ENCODE data around the gene ZNF772.
"Not testable (repeated sequence)": the region's sequence is repeated elsewhere in the genome, so short reads cannot be mapped to it uniquely, and the experiment has no call there.

Gene ZNF772

DNA sequence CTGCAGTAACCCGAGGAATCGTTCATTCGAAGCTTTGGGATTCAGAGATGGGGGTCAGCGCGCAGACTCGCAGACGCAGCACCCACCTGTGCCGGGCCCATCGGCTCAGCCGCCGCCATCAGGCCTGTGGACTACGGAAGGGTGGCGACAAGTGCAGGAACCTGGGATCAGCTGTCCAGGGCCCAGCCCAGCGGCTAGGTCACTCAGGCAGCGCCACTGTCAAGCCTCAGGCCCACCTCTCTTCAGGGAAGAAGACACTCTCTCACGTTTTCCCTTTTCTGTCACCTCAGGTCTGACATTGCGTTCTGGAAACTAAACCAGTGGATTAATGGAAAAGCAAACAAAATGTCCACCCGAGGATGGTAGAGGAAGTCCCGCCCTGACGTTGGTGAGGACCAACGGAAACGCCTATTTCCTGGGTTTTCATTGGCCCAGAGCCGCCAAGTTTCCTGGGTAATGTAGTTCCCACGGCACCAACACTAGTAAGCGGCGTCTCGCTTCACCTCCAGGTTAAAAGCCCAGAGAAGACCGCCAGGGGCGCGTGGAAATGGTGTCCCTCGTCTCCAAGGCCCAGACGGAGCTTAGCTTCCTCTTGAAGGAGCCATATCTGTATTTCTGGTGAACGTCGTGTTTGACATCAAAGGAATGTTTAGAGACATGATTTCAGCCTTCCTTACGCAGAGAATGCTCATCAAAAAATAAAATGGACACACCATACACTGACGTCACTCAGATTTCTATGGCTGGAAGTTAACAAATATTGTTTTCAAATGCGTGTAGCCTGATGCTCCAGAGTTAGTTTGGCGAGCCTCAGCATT, at the start of gene ZNF772:
TSS of gene ZNF772 (minus strand) at position 376 of the 818 bp plus-strand sequence. CDS start at position 119, 257 bp downstream.
- DNase-seq: peak; percentile 28 to 95 (median 85)

DNA sequence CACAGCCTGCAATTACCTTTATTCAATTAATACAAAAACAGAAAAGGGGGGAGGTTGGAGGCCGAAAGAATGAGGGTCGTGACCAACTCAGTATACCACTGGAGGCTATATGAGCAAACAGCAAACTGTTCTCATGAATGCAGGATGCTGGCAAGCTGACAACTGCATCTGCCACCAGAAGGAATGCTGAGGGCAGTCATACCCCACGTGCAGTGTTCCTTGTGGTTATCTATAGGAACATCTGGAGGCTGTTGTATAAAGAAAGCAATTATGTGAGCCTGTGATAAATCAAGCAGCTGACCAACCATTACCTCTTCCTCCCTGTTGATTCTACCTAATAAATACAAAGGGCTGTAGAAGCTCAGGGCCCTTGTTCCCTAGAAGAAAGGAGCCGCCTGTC, 40.7 kb upstream of the ZNF772 start:
- not testable (repeated sequence) for DNase-seq

DNA sequence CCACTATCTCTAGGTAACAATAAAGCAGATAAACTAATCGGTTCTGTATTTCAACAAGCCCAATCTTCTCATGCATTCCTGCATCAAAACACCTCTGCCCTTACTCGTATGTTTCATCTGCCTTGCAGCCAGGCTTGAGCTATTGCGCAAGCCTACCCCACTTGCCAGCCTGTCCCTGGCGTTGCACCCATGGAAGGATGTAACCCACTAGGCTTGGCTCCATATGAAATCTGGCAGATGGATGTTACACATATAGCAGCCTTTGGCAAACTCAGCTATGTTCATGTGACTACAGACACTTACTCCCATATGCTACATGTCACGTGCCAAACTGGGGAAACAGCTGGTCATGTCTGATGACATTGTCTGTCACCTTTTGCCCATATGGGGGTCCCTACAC, 37.9 kb upstream of the ZNF772 start:
- peak in 1 of 56 donors; percentile 1 for DNase-seq

DNA sequence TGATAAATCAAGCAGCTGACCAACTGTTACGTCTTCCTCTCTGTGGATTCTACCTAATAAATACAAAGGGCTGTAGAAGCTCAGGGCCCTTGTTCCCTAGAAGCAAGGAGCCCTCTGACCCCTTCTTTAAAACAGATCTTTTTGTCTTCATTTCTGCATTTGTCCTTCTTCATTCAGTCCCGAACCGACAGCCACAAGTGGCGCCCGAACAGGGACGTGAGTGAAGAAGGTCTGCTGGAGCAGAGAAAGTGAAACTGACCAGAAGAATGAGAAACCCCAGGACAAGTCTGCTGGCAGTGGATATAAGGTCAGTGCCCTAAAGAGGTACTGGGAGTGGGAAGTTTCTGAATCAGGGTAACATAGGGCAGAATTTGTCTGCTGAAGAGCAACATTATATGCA, 35.5 kb upstream of the ZNF772 start:
- no peak for DNase-seq

DNA sequence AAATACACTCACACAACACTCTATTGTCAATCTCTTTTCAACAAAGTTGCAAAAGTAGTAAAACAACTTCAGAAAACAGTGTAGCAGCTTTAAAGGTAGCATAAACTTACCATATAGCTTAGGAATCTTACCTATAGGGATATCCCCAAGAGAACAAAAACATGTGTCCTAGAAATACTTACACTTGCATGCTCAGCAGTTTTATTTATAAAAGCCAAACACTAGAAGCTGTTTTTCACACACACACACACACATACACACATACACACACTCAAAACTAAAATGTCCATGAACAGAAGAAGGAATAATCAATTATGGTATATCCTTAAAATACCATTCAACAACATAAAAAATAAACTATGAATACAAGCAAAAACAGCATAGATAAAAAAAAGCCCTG, 34.1 kb upstream of the ZNF772 start:
- no peak for DNase-seq

DNA sequence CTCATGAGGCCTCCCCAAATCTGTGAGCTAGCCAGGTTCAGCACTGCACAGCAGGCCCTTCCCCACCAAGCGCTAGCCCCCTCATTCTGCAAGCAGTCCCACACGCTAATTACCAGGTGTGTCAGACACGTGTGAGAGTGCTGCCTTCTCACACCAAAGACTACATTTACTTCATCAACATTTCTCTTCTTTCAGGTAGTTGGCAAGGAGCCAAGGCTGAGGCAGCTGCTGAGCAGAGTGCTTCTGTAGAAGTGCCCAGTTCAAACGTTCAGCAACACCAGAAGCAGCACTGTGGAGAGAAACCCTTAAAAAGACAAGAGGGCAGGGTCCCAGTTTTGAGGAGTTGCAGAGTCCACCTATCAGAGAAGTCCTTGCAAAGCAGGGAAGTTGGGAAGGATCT, 28.8 kb upstream of the ZNF772 start:
- no peak for DNase-seq

DNA sequence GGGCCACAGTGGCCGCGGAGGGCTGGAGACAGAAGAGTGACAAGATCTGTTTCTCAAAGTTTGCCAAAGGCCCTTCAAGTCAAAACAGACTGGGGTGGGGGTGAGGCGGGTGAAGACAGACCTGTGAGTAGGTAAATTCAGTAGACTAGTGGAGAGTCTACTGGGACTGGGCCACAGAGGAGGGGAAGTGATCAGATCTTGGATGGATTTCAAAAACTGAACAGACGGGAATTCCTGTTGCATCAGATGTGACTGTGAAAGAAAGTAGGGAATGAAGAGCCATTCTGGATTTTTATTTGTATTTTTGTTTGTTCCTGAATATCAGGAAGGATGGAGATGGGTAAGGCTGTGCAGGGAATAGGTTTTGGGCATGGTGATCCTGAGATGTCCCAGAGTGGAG, 23.0 kb upstream of the ZNF772 start:
- not testable (repeated sequence) for DNase-seq

DNA sequence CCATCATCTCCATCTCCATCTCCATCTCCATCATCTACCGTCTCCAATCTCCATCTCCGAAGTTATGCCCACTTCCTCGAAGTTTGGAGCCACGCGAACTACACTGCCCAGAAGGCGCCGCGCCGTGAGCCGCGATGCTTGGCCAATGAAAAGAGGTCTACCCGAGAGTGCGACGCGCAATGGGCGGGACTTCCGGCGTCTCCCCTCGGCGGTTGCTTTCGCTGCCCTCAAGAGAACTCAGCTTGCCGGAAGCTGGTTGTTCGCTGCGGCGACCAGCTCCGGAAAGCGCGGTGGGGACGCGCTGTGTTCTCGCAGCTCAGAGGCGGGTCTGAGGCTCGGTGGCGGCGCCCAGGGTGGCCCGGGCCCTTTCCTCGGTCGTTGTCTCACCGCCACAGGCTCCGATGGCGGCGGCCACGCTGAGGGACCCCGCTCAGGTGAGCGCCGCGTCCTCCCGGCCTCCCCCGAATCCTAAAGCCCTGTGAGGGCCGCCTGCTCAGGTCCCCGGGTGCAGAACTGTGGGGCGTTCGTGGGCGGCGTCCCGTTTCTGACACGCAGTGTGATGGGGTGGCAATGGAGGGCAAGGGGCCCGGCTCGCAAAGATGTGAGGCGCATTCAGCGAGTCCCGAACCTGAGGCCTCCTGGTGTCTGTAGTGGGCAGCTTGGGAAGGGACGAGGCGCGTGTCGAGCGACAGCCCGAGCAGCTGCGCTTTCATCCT, 22.5 kb upstream of the ZNF772 start, which contains the start of gene ZNF773:
TSS of gene ZNF773 (plus strand) at position 259 of the 716 bp plus-strand sequence. CDS start at position 402, 143 bp downstream.
- peak in 55 of 56 donors; percentile 5 to 87 (median 65) for DNase-seq

DNA sequence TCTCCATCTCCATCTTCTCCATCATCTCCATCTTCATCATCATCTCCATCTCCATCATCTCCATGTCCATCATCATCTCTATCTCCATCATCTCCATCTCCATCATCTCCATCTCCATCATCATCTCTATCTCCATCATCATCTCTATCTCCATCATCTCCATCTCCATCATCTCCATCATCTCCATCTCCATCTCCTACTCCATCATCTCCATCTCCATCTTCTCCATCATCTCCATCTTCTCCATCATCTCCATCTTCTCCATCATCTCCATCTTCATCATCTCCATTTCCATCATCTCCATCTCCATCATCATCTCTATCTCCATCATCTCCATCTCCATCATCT, 21.9 kb upstream of the ZNF772 start:
- DNase-seq: not testable (repeated sequence)

DNA sequence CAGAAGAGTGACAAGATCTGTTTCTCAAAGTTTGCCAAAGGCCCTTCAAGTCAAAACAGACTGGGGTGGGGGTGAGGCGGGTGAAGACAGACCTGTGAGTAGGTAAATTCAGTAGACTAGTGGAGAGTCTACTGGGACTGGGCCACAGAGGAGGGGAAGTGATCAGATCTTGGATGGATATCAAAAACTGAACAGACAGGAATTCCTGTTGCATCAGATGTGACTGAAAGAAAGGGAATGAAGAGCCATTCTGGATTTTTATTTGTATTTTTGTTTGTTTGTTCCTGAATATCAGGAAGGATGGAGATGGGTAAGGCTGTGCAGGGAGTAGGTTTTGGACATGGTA, 10.9 kb upstream of the ZNF772 start:
- DNase-seq: not testable (repeated sequence)

DNA sequence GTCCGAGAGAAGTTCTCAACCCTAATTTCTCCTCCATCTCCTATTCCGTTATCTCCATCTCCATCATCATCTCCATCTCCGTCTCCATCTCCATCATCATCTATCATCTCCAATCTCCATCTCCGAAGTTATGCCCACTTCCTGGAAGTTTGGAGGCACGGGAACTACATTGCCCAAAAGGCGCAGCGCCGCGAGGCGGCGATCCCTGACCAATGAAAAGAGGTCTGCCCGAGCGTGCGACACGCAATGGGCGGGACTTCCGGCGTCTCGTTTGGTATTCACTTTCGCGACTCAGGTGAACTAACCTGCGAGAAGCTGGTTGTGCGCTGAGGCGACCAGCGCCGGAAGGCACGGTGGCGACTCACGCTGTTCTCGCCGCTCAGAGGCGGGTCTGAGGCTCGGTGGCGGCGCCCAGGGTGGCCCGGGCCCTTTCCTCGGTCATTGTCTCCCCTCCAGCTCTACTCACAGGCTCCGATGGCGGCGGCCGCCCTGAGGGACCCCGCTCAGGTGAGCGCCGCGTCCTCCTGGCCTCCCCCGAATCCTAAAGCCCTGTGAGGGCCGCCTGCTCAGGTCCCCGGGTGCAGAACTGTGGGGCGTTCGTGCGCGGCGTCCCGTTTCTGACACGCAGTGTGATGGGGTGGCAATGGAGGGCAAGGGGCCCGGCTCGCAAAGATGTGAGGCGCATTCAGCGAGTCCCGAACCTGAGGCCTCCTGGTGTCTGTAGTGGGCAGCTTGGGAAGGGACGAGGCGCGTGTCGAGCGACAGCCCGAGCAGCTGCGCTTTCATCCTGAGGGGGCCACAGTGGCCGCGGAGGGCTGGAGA, 10.3 kb upstream of the ZNF772 start, which contains the start of gene ZNF419:
TSS of gene ZNF419 (plus strand) at position 274 of the 822 bp plus-strand sequence. CDS start at position 475, 201 bp downstream.
- peak; percentile 23 to 93 (median 78) for DNase-seq

DNA sequence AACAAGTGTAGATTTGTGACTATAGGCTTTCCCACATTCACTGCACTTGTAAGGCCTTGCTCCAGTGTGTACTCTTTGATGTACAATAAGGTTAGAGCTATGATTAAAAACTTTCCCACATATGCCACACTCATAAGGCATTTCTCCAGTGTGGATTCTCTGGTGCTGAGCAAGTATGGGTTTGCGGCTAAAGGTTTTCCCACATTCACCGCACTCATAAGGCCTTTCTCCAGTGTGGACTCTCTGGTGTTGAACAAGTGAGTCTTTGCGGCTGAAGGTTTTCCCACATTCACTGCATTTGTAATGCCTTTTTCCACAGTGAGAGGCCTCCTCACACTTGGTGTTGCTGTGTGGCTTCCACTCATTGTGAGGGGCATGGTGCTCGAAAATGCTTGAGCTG, 3.7 kb downstream of the ZNF772 start:
- no peak for DNase-seq

DNA sequence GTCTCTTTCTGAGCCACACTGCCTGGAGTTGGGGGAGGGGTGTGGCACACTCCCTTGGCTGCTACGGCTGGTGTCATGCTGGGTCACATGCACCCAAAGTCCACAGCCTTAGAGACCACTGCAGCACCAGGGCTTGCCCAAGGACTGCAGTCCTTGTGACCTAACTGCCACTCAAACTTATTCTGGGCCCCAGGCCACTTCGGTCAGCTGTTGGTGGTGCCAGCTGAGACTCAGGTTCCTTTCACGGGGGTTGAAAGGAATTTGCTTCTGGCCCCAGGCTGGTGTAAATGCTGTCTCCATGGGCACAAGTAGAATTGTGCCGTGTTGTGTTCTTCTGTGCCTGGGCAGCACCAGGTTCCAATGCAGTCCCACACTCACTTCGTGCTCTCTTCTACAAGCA, 10.9 kb downstream of the ZNF772 start:
- DNase-seq: peak in 1 of 56 donors; percentile 1

DNA sequence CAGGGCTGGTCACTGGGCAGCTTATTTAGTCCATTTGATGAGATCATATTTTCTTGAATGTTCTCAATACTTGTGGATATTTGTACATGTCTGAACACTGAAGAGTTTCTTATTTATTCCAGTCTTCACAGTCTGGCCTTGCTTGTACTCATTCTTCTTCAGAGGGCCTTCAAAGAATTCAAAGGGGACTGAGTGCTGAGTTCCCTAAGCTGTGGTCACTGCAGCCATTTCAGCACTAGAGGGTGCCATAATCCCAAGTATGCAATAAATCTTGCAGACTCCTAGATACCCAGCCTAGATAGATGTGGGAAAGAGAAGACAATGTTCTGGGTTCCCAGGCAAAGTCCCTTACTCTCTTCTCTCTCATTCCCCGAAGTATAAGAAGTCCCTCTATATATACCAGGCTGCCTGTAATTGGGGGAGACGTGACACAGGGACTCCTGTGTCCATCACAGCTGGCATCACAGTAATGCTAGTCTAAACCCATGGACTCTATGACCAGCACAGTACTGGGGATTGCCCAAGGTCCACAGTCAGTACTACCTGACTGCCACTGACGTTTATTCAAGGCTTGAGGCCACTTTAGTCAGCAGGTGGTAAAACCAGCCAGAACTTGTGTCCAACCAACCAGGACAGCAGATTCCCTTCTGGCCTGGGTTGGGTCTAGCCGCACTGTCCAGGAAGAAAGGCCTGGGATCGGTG, 11.5 kb downstream of the ZNF772 start:
- no peak for DNase-seq

DNA sequence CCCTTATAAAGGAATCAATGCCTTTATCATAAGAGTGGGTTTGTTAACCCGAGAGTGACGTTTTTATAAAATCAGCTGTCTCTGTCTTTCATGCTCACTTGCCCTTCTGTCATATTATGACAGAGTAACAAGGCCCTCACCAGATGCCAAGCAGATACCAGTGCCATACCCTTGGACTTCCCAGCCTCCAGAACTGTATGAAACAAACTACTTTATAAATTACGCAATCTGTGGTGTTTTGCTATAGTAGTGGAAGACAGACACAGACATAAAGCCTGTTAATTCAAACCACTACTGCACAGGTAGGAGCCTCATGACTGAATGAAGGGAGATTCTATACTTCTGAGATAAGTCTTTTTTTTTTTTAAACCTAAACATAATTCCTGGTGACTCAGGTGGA, 25.1 kb downstream of the ZNF772 start:
- DNase-seq: no peak

DNA sequence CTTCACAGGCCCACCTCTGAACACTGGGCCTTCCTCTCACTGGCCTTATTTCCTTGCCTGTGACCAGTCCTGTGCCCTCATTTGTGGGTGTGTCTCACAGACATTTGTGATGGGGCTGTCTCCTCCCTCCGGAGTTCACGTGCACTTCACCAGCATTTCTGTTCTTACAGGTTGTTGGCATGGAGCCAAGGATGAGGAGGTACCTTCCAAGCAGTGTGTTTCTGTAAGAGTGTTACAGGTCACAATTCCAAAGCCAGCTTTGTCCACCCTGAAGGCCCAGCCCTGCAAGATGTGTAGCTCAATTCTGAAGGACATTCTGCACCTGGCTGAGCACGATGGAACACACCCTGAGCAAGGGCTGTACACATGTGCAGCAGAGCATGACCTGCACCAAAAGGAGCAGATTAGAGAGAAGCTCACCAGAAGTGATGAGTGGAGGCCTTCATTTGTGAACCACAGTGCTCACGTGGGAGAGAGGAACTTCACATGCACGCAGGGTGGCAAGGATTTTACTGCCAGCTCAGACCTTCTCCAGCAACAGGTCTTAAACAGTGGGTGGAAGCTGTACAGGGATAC, 34.2 kb downstream of the ZNF772 start:
- no peak for DNase-seq

DNA sequence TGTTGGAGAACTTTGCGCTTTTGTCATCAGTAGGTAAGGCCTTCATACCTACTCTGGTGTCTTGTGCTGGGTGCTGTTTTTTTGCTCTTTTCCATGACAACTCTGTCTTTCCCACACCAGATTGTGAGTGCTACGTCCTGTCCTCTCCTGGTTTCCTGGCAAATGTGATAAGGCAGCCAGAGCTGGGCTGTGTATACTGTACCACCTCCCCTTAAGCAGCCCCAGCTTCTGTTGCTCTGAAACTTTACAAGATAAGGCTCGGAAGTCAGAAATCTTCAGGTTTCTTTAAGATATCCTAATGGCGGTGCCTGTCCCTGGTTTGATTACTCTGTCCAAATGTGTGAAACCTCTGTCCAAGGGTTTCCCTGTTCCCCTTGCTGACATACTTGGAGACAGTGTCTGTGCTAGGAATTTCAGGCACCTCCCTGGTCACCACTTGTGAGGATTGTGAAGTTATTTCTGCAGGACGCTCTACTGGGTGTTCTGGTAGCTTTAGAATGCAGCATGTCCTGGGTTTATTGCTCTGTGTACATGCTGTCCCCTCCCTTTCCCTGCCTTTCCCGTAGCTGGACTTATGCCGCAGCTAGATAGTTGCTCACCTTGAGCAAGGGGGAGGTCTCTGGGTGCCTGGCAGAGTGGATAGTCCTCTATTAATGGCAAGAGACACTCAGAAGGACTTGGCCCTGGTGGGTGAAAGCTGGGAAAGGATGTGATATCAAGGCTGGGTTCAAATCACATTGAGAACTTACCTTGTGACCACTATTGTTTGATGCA, 35.2 kb downstream of the ZNF772 start:
- no peak for DNase-seq

DNA sequence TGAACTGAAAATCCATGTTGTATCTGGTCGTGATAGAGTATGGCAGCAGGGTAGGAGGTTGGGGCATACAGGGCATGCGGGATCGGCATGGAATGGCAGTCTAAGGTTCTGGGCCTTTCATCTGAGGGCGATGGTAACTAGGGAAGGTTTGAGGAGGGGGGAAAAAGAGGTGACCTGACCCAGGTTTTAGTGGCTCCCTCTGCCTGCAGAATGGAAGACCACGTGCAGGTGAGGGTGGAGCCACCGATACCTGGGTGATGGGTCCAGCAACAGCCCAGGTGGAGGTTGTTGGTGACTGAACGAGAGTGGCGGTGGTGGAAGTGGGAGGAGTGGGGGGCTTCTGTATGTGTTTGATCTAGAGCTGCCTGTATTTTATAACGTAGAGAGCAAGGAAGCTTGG, 38.4 kb downstream of the ZNF772 start:
- no peak for DNase-seq

DNA sequence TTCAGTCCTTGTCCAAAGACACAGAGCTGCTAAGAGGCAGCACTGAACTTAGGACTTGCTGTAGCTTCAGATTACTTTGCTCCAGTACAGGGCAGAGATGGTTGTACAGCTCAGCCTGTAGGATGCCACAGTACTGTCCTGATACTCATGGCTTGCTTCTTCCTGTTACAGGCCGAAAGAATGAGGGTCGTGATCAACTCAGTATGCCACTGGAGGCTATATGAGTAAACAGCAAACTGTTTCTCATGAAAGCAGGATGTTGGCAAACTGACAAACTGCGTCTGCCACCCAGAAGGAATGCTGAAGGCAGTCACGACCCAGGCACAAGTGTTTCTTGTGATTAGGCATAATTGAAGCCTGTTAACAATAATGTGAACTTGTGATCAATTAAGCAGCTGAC, 39.4 kb downstream of the ZNF772 start:
- DNase-seq: no peak

DNA sequence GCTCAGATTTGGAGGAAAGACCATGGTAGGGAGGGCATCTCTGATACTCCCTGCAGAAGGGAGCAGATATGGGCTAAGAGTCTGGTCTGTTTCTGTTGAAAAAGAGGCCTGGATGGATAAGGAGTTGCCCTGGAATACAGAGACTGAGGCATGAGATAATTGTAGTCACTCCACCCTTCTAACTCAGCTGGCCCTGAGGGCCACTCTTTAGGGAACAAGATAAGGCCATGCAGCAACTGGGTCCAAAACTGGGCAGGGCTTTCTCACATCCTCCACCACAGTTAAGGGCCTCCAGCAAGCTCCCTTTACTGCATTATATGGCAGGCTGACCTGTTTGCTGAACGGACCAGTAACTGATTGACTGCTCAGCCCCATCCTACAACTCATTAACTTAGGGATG, 40.9 kb downstream of the ZNF772 start:
- DNase-seq: no peak

Data from amygdala (tissue), 56 donors.